ENCODE measurements around the gene CTSS. TPM values are rescaled to one million over a fixed set of nuclear protein-coding genes. Genes with fewer than 3 reads are reported as not detected.

Gene CTSS
- total and polyA plus RNA-seq, 8 donors: 5.8 to 194 (median 44.3) TPM

DNA sequence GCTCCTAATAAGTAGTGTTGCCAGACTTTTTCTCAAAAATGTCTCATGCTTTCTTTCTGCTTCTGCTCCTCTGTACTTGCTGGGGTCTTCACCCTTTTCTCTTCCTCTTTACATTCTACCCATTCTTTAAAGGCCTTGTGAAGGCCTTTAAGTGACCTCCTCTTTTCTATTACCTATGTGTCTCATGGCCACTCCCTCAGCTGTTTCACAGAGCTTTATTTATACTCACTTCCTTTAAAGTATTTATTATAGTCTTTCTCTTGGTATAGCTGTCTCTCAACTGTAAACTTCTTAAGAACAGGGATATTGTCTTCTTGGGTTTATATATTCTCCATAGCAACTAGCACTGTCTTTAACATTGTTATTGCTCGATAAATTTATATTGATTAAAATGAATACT, 69.4 kb downstream of the CTSS start:
- intact Hi-C loops (cut with DNase I; ENCODE audit: low total_unique reads): no loop called here
- TF ChIP-seq POLR2A (IDR thresholded peaks at IDR 0.05): no peak
- TF ChIP-seq EP300 (IDR thresholded peaks at IDR 0.05): no peak
- no peak for TF ChIP-seq POLR2AphosphoS5 (IDR thresholded peaks at IDR 0.05)
- no peak for TF ChIP-seq CTCF (IDR thresholded peaks at IDR 0.05)
- peaks cover 10 to 40% (median 36%) of the 10 kb centered on the region in 4 donors for H3K36me3 ChIP-seq
- WGBS, 5 donors: 8 to 38% (median 12%) methylated on average over 1 of the region's 1 CpG
- DNase-seq: peak in 1 of 2 donors; percentile 31
- no peaks in the 10 kb centered on the region for H3K27me3 ChIP-seq
- no peaks in the 10 kb centered on the region for H3K9me3 ChIP-seq
- peaks cover 0 to 55% (median 26%) of the 10 kb centered on the region in 4 donors for H3K4me1 ChIP-seq
- peak overlapping the region; percentile 60 to 68 (median 66) for H3K4me3 ChIP-seq
- peak overlapping the region in 4 of 5 donors; percentile 82 to 88 (median 86) for H3K27ac ChIP-seq

DNA sequence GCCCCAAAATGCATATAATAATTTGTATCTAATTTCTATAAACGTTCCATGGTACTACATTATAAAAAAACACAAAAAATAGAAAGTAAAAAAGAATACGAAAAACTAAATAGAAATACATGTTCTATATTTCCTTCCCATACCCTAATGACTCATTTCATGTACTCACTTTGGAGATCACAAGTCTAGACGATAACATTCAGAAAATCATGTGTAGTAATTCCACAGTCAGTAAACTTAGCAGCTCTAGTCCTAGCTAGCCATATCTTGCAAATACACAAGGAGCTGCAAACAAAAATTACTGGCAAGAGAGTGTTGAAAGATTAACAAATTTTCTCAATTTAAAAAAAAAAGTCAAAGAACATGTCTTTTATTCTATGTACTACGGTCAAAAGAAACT, 70.0 kb downstream of the CTSS start:
- H3K4me3 ChIP-seq: peak overlapping the region; percentile 60 to 68 (median 66)
- TF ChIP-seq POLR2AphosphoS5 (IDR thresholded peaks at IDR 0.05): peak in 2 of 3 donors; percentile 16 to 22
- no peak for TF ChIP-seq CTCF (IDR thresholded peaks at IDR 0.05)
- TF ChIP-seq EP300 (IDR thresholded peaks at IDR 0.05): no peak
- peak overlapping the region in 4 of 5 donors; percentile 82 to 88 (median 86) for H3K27ac ChIP-seq
- peaks cover 0 to 61% (median 29%) of the 10 kb centered on the region in 4 donors for H3K4me1 ChIP-seq
- intact Hi-C loops (cut with DNase I; ENCODE audit: low total_unique reads): no loop called here
- H3K27me3 ChIP-seq: no peaks in the 10 kb centered on the region
- H3K9me3 ChIP-seq: no peaks in the 10 kb centered on the region
- peak in 1 of 2 donors; percentile 52 for DNase-seq
- 31 to 52% (median 41%) methylated on average over 4 of the region's 4 CpGs for WGBS, 5 donors
- H3K36me3 ChIP-seq: peaks cover 10 to 46% (median 41%) of the 10 kb centered on the region in 4 donors

DNA sequence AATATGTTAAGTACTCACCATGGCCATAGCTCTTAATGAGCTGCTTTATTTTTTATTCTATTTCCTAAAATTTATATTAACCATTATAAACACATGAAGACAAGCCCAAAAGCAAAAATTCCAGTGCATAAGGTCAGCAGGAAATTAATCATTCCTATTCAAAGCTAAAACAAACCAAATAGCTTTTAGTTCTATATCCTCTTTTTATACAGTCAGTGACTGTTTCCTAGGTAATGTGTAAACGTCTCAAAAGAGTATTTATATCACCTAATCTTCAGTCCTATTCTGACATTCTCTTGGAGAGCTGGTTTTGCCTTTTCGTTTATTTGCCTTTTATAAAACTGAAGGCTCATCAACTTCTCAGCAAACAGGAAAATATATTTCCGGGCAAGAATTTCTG, 72.9 kb downstream of the CTSS start:
- Histone ChIP-seq H3K36me3 (peaks cover 10 to 72% (median 59%) of the 10 kb centered on the region in 4 donors), H3K4me1 (peaks cover 0 to 76% (median 35%) of the 10 kb centered on the region in 4 donors), H3K27ac (no peak overlapping the region), H3K4me3 (no peak overlapping the region), H3K9me3 (no peaks in the 10 kb centered on the region), H3K27me3 (no peaks in the 10 kb centered on the region)
- 24 to 40% (median 34%) methylated on average over 3 of the region's 3 CpGs for WGBS, 5 donors
- no peak for DNase-seq
- TF ChIP-seq EP300 (IDR thresholded peaks at IDR 0.05) (no peak), POLR2AphosphoS5 (IDR thresholded peaks at IDR 0.05) (no peak), CTCF (IDR thresholded peaks at IDR 0.05) (no peak), POLR2A (IDR thresholded peaks at IDR 0.05) (no peak)
- intact Hi-C loops (cut with DNase I; ENCODE audit: low total_unique reads): no loop called here

GRCh38 chr1:150688763-150689162, 76.8 kb downstream of the CTSS start:
- H3K9me3 ChIP-seq: no peaks in the 10 kb centered on the region
- no peak for DNase-seq
- H3K27me3 ChIP-seq: no peaks in the 10 kb centered on the region
- H3K4me1 ChIP-seq: peaks cover 0 to 46% (median 17%) of the 10 kb centered on the region in 4 donors
- H3K4me3 ChIP-seq: no peak overlapping the region
- intact Hi-C loops (cut with DNase I; ENCODE audit: low total_unique reads): no loop called here
- 79 to 95% (median 84%) methylated on average over 1 of the region's 1 CpG for WGBS, 5 donors
- peaks cover 5 to 74% (median 71%) of the 10 kb centered on the region in 4 donors for H3K36me3 ChIP-seq
- TF ChIP-seq POLR2AphosphoS5 (IDR thresholded peaks at IDR 0.05): no peak
- no peak for TF ChIP-seq EP300 (IDR thresholded peaks at IDR 0.05)
- no peak for TF ChIP-seq CTCF (IDR thresholded peaks at IDR 0.05)
- no peak for TF ChIP-seq POLR2A (IDR thresholded peaks at IDR 0.05)
- no peak overlapping the region for H3K27ac ChIP-seq
